Stimulated activated CD4-positive, alpha-beta T cell treated with anti-CD3 and anti-CD28 coated beads, Interleukin-15, amount 100 ng/mL, for 1 hour (primary cell): ENCODE data around the gene SIRPA.

Experiments used
- DNase-seq, 2 donors: peaks; one replicate each; pipeline ENCODE4 v3.0.0-alpha.2; 2020; ENCODE audit warnings: low read depth in 1 of 2, low spot score in 1 of 2

SIRPA gene

DNA sequence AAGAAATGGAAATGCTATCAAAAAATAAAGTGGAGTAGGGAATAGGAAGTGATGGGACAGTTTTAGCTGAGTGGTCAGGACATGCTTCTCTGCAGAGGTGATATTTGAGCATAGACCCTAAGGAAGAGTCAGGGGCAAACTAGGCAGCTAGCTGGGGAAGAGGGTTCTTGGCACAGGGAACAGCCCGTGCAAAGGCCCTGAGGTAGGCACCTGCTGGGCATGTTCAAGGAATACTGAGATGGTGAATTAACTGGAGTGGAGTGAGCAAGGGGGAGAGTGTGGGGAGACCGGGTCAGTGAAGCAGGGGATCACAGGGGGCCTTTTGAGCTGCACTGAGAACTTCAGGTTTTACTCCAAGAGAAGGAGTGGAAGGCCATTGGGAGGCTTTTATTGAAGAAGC is 7.5 kb upstream of the SIRPA start:
- DNase-seq: no peak

- no peak for DNase-seq
These were observed 6.3 kb upstream of the SIRPA start for GRCh38 chr20:1888796-1889463.

DNA sequence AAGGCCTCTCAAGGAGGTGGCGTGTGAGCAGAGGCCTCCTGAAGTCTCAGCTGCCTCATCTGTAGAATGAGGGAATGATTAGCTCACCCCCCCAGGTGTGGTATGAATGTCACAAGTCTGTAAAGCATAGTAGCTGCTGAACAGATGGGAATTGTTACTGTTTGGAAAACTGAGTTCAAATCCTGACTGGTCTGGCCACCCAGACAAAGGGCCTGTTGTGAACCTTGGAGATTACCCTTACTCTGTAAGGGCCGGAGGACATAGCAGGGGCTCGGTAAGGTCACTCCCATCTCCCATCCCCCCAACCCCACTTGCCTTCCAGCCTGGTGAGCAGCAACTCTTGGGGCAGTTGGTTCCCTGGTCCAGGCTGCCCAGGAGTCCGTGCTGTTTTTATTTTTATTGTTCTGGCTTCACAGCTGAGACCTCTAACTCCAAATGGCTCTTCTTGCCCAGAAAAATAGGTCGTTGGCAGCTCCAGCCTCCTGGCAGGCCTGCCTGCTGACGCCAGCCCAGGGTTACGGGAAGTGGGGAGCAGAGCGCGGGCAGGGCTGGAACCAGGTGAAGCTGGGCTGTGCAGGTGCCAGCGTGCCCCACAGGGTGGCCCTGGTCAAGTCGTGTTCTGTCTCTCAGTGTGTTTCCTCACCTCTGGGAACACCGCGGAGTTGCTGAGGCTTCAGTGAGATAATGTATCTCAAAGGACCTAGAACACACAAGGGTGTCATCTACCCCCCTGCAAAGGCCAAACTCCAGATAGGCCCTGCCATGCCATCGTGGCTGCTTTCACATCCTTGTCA is 4.5 kb upstream of the SIRPA start:
- DNase-seq: no peak

DNA sequence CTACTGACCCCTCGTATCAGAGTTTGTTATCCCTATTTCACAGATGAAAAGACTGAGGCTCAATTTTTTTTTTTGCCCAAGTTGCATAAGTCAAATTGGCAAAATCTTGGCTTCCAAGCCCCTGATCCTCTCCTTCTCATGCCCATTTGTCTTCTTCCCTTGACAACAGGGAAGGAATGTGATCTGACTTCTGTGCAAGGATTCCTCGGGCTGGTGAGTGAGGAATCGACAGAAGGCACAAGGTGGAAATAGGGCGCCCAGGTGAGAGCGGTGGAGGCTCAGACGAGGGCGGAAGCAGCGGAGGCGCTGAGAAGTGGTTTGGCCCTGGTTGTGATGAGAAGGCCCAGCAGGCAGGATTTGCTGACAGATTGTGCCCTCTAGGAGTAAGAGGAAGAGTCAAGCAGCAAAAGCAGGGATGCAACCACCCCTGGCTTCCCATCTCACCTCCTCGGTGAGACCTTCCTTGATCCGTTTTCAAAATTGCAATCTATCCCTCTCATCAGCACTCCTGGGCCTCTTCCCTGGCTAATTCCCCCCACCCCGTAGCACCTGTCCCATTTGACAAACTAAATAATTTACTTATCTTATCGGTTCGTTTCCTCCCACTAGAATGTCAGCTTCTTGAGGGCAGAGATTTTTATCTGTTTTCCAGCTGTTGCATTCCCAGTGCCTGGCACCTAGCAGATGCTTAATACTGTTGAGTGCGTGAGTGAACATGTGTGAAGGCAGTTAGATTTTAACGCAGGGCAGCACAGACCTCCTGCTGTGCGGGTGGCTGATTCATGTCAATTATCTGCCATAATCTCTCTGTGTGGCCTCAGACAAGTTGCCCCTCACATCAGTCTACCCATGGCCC is 3.7 kb upstream of the SIRPA start:
- no peak for DNase-seq

- no peak for DNase-seq
These were observed 3.2 kb upstream of the SIRPA start for GRCh38 chr20:1892119-1892385.

DNA sequence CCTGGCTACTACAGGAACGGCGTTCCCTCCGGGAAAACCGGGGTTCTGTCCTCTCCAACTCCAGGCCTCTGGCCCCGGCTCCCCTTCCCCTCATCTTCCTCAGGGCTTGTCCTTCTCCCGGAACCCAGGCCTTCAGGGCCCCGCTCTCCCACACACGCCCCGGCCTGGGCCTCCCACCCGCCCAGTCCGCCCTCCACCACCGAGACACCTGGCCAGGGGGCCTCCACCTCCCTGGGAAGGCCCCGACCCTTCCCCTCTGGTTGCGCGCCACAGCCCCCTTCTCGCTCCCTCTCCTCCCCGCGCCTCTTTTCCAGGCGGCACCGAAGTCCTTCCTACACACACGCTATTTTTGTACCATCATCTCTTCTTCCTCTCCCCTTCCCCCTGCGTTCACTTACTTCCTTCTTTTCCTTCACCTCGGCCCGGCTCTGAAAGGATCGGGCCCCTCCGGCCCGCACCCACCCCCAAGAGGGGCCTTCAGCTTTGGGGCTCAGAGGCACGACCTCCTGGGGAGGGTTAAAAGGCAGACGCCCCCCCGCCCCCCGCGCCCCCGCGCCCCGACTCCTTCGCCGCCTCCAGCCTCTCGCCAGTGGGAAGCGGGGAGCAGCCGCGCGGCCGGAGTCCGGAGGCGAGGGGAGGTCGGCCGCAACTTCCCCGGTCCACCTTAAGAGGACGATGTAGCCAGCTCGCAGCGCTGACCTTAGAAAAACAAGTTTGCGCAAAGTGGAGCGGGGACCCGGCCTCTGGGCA is 1.3 kb upstream of the SIRPA start:
- DNase-seq: no peak

GRCh38 chr20:1894471-1894950 is 696 bp upstream of the SIRPA start:
- DNase-seq: no peak

GRCh38 chr20:1895674-1896483 is 672 bp downstream of the SIRPA start:
- DNase-seq: no peak

DNA sequence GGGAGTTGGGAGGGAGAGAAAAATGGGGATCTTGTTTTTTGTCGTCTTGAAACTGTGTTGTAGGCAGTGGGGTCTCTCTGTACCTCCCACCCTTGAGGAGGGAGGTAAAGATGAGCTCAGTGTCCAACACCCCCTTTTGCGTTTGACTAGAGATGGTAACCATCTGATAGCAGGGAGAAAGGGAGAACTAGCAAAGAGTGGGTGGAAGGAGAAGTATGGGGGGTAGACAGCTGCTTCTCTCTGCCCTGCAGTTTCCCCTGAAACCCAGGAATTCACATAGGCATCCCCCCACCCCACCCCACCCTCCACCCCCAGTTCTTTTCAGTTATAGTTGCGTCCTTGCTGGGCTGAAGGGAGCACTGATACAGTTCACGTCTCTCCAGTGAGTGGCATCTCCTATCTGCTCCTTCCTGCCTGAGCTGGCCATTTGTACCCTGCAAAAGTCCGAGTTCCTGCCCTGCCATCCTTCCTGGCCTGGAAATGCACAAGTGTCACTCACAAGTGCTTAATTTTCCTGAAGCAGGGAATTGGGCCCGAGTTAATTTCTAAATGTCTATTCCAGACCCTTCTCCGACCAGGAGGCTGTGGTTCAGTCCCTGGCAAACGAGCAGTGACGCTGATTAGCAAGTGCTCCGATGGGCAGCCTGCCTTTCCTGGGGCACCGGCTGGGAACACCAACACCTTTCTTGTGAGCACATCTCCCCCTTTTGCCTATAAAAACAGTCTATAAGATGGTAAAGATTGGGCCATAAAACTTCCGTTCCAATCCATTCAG is 1.5 kb downstream of the SIRPA start:
- DNase-seq: no peak

- no peak for DNase-seq
These were observed 2.3 kb downstream of the SIRPA start for GRCh38 chr20:1897541-1897940.

GRCh38 chr20:1897965-1898464 is 2.8 kb downstream of the SIRPA start:
- DNase-seq: no peak

DNA sequence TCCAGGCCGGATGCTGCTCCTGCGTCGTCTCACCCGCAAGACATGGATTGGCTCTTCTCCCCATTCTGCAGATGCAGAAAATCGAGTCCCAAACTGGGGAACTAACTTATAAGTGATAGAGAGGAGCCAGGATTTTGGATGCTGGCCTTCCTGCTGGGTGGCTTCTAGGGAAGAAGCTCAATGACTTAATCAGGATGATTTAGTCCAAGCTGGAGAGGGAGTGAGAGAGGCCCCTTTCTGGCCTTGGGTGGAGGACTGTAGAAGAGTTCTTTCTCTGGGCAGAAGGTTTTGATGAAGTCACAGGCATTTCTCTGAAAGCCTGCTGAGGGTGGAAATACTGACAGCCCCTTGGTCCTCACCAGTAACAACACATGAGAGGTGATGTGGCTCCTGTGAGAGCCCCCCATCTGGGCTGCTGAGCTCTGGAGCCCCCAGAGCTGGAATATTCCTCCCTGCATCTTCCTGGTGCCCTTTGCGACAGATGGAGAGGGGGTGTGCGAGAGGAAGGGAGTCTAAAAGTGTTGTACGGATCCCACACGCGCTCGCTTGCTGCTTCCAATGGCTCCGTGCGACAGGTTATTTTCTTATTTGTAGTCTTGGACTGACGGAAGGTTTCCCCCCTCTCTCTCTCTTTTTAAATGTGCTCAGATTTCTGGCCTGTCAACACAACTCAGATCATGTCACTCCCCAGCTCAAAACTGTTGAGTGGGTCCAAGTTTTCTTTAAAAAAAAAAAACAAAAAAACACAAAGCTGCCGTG is 3.5 kb downstream of the SIRPA start:
- no peak for DNase-seq

DNA sequence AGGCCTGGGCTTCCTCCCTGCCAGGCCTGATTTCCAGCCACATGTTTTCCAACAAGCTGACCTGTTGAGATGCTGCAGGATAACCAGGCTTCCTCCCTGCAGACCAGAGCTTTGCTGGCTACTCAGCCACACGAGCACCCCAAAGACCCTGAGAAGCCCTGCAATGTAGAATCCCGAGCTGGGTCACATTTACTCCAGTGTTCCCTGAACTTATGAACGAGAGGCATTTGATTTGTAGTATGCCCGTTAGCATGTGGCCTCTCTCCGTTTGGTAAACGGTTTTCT is 4.0 kb downstream of the SIRPA start:
- no peak for DNase-seq

DNA sequence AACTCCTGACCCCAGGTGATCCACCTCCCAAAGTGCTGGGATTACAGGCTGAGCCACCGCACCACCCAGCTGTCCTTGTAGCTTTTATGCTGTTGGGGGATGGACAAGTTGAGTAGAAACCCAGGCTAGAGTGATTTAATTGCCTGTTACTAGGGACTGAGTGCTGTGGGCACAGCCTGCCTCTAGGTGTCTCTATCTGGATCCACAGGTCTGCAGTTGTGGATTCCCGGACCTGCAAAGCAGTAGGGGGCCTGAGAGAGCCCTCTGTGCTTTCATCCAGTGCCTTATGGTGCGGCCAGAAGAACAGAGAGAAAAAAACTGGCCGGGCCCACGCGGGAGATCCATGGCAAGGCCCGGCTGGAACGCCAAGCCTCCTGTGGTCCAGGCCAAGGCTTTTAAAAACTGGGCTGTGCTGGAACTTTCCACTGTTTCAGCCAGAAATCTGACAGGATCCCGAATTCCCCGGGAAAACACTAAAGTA is 5.2 kb downstream of the SIRPA start:
- no peak for DNase-seq

DNA sequence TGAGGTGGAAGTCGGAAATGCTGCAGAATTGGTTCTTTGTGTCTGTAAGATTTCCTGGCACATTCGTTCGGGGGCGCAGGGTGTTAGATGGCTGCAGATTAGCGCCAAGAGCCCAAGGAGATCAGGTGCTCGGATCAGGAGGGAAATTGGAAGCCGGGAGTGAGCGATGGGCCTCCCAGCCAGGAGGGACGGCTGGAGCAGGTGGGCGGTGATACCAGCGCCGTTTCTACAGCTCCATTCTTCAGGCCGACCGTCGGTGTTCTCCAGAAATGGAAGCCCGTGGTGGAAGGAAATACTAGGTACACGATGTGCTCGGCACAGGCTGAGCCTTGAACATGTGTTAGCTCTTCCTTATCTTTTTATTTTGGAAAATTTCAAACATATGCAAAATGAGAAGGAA is 6.5 kb downstream of the SIRPA start:
- no peak for DNase-seq

- DNase-seq: no peak
These were observed 7.0 kb downstream of the SIRPA start for GRCh38 chr20:1902188-1902587.

- no peak for DNase-seq
These were observed 8.9 kb downstream of the SIRPA start for GRCh38 chr20:1904135-1904534.

DNA sequence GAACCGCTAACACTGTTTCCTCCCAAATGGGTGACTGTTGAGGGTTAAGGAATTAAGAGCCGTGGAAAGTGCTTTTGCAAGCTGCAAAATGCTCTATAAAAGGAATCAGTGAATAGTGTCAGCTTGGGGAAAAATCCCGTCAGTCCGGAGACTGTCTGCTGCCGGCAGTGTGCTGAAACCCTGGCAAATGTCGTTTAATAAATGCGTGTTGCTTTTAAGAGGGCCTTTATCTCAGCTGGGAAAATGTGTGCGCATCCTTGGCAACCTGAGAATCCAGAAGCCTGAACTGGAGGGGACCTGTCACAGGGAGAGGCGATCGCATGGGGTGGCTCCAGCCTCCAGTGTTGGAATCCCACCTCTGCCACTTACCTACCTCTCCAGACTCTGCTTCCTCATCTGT is 9.8 kb downstream of the SIRPA start:
- no peak for DNase-seq

DNA sequence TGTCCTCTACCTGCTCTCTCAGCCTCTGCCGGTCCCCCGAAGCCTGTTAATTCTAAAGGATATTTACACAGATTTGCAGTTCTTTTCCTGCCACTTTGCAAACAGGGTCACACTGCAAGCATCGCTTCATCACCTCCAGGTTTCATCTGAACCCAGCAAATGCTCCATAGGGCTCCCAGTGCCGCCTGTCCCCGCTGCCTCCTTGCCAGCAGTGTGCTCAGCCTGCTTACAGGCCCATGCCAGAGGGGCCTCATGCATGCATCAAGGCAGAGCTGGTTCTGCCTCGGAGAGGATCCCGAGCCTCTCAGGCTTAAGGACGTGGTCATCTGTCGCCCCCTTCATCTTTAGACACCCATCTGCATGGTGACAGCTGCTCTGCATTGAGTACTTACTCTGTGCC is 10.5 kb downstream of the SIRPA start:
- no peak for DNase-seq
